Fibroblast of skin of back (primary cell): ENCODE data around the gene NUDT14.

Source experiments
- DNase-seq: peaks from one replicate; pipeline ENCODE4 v3.0.0-alpha.2; 2013

The NUDT14 gene

DNA sequence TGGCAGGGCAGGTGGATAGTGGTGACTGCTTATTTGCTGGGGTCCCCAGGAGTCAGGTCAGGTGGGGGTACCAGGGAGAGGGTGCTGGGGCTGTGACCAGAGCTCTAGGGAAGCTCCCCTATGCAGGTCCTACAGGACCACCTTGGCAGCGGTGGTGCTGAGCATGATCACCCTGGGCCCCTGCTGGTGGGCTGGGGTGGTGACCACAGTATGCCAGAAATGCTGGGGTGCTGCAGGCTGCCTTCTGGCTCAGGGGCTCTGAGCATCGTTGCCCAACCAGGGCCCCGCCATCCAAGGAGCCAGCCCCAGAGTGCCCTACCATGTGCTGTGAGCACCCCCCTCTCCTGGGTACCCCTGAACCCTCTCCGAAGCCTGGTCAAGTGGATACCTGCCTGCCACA, 17.5 kb upstream of the NUDT14 start:
- DNase-seq = no peak

DNA sequence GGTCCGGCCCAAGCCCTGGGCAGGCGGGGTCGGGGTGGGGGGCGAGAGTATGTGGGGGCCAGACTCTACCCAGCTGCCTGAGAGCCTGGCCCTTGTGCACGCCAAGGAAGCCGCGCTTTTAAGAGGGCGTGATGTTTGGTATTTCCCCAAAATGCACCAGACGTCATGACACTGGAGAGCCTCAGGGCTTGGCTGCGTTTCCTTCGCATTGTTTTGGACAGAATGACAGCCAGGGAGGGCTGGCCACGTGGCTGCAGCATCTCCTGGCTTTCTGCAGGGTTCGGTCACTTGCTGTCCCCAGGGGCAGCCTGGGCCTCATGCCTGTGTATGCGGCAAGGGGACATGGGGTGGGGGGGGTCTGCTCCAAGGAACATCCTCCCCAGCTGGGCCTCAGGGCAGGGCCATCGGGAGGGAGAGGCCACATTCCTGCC, 16.1 kb upstream of the NUDT14 start:
- peak; percentile 38 for DNase-seq

DNA sequence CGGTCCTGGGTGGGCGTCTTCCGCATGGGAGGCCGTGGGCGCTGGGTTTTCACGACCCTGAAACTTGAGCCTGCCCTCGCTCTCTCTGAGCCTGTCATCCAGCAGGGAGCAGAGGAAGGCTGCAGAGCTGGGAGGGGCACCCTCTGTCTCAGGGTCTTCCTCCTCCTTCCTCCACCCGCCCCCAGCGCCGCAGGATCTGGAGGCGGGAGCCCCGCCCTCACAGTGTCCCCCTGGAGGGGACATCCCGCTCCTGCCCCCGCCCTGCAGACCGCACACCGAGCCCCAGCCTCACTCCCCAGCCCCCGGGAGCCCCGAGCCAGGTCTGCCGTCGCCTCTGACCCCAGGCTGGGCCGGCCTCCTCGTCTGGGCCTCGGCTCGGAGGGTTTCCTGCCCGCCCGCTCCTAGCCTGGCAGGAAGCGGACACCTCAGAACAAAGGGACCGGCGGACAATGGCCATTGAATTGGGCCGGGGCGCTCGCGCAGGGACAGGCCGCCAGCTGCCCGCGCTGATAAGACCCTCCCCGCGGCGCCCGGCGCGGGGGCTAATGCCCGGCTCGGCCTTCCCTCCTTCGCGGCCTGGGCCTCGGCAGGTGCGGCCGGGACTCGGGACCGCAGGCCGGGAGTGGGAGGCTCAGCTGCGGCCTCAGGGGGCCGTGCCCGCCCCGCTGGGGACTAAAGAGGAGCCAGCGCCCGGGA, 15.3 kb upstream of the NUDT14 start:
- DNase-seq = no peak

DNA sequence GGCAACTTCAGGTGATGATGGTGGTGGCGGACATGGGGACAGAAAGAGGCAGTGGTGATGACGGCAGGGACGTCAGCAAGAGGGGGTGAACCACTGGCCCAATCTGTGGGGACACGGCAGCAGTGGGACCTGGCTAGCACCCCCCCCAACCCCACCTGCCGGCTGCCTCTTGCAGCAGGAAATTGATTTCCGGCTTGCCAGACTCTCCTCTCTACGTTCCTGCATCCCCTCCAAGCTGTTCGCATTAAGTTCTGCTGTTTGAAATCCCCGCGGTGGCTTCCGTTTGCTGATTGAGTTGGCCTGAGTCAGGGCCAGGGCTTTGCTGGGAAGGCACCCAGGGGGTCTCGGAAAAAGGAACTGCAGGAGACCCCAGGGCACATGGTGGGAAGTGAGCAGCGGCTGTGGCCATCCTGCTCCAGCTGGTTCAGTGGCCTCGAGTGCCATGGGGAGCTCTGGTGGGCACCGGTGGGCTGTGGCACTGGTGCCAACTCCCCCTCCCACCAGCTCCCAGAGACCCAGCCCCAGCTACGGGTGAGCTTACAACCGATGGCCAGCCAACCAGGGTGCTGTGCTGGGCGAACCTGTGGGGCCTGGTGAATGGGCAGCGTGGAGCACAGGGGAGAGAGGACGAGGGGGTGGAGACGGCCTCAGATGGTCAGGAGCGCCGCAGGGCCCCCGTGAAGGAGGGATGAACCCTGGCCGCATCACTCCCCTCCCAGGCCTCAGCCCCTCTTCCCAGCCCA, 14.6 kb upstream of the NUDT14 start:
- no peak for DNase-seq

DNA sequence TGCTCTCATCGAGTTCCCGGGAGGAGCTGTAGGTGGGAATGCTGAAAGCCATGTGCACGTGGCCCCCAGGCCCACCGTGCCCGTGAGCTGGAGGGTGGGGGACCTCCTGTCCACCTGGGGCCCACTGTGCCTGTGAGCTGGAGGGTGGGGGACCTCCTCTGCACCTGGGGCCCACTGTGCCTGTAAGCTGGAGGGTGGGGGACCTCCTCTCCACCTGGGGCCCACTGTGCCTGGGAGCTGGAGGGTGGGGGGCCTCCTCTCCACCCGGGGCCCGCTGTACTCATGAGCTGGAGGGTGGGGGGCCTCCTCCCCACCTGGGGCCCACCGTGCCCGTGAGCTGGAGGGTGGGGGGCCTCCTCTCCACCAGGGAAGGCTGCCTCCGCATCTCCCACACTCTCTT, 13.9 kb upstream of the NUDT14 start:
- no peak for DNase-seq

DNA sequence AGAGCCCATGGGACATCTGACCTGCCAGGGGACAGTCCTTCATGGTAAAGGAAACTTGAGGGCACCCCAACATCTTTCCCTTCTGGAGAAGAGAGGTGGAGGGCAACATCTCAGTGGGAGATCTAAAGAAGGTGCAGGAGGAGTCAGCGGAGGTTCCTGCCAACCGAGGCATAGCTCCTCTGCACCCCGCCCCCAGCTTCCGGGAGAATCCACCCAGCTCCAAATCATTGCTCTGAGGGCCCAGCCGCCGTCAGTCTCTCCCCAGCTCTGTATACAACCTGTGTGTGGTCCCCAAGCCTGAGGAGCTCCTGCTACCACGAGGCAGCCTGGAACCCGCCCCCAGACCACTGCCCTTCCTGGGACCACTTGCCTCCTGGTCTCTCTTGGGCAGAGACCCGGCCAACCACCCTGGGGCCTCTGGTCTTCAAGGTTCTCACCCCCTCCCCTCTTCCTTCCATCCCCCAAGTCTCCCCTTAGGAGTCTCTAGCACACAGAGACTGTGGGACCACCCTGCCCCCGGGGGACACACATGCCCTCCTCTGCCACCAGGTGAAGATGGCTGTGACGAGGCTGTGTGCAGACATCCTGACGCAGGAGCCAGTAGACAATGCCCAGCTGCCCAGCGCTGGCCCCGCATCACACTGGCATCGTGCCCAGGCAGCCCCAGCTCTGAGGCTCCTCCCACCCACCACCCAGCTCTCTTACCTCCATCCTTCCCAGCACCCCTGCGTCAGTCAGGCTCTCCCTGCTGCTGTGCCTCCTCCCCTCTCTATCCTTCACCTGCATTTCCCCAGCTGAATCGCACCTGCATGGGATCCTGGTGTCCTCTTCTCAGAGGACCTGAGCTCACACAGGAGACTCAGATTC, 13.0 kb upstream of the NUDT14 start:
- no peak for DNase-seq

DNA sequence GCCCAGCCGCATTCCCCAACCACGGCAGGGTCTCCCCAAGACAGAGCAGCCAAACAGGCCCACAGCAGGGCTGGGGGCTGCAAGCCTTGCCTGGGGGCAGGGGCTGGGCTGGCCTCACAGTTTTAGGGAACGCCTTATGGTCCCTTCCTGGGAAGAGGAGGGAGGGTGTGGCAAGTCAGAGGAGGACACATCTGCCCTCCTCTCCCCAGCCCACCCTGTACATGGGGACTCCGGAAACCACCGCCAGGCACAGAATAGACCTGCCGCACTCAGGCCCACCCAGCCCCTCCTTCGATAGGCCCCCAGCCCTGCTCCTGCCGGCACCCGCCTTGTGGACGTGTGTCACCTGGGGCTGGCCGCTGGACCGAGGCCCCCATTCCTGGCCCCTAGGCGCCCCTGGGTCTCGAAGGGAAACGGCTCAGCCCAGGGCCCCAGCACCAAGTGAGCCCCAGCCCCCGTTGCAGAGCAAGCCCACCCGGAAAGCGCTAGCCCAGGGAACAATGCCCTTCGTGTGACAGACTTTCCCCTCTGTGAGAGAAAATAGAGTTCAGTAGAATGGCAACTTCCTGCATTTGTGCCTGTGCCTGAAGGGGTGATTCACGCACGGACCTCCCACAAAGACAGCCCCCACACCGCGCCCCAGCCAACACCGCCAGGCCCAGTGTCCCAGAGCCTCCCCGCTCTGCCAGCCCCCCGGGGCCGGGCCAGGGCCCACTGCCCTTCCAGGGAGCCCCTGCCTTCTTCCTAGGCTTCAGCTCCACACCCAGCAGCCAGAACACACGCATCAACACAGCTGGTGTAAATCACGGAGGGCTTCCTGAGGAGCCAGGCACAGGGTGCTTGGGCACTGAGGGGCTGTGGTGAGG, 12.0 kb upstream of the NUDT14 start:
- DNase-seq = peak; percentile 50

DNA sequence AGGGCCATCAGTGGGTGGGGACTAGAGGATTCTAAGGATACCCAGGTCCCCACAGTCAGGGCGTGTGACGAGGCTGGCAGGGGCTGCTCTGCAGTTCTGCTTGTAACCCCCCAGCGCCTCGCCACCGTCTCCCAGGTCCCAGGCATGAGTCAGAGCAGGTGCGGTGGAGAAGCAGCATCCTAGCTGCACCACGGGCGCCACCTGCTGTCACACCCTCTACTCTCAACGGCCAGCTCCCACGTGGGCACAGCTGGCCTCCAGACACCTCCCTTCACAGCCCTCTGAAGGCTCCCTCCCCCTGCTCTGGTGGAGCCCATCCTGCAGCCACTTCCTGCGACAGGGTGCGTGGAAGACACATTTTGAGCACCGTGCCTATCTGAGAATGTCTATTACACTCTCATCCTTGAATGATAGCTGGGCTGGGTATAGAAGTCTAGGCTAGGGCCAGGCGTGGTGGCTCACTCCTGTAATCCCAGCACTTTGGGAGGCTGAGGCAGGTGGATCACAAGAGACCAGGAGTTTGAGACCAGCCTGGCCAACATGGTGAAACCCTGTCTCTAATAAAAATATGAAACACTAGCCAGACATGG, 6.9 kb upstream of the NUDT14 start:
- no peak for DNase-seq

DNA sequence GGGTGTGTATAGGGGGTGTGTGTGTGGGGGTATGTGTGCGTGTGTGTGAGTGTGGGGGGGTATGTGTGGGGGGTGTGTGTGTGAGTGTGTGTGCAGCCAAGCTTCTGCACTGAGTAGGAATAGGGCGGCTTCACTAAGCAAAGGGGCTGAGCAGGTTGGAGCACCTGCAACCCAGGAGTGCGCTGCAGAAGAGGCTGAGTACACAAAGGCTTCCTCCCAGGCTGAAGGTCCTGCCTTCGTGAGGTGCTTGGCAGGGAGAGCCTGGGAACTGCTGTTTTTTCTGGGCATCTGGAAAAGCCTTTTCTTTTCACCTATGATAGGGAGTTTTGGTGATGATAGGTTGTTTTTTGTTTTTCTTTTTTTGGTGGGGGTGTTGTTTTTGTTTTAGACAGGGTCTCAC, 6.0 kb upstream of the NUDT14 start:
- DNase-seq = no peak

DNA sequence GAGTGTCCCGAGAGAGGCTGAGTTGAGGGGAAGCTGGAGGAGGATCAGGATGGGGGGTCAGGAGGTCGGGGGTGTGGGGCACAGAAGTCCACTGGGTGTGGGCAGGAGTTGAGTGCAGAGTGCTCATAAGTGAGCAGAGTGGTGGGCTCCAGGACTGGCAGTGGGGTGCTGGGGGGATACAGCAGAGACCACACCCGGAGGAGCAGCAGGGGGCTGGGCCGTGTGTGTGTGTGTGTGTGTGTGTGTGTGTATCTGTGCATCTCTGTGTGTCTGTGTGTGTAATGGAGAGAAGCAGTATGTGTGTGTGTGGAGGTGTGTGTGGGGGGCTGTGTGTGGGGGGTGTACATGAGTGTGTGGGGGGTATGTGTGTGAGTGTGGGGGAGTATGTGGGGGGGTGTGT, 4.9 kb upstream of the NUDT14 start:
- no peak for DNase-seq

DNA sequence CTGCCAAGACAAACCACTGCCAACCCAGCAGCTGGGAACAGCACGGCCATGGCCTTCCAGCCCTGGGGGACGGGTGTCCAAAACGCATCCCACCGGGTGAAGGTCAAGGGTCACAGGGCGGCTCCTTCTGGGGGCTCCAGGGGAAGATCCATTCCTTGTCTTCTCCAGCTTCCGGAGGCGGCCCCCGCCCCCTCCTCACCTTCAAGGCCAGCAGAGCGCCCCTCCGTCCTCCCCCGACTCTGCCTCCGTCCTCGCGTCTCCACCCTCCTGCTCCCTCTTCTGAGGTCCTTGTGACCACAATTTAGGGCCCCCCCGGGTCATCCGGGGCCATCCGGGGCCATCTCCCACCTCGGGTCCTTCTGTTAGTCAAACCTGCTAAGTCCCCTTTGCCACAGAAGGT, 3.9 kb upstream of the NUDT14 start:
- DNase-seq = no peak

DNA sequence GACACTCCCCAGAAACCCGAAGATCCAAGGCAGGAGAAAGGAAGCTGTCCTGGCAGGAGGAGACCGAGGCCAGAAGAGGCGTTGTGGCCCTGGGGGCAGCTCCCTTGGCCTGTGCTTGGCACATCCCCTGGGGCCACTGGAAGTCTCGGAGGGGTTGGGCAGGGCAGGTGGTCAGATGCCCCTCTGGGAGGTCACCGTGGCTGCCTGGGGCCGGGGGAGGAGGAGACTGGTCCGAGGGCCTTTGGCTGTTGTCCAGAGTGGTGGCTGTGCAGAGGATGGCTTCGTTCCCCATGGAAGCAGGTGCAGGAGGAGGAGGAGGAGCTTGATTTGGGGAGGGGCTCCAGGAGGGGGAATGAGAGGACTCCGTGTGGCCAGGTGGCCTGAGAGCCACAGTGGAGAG, 3.3 kb upstream of the NUDT14 start:
- no peak for DNase-seq

DNA sequence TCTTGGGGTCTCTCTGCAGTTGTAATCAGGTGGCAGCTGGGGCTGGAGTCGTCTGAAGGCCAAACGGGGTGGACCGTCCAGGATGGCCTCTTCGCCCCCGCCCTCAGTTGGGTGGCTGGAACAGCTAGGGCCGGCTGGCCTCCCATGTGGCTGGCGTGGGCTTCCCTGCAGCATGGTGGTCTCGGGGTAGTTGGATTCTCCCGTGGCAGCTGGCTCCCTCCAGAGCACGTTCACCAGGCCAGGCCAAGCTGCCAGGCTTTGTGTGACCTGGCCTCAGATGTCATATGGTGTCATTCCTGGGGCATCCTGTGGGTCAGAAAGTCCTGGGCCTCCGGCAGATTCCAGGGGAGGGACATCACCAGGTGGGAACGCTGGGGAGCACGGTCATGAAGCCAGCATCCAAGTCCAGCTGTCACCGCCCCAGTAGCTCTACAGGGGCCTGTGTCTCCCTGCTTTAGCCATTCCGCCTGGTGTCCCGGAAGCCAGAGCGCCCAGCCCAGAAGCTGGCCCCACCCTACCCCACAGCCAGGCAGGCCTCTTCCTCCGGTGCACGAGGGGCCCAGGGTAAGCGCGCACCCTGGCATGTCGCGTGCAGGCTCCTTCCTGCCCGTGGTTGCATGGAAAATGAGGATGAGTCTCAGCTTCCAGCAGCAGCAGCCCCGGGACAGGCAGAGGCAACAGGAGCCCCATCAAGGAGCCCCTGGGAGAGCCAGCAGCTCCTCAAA, 1.3 kb upstream of the NUDT14 start:
- no peak for DNase-seq

DNA sequence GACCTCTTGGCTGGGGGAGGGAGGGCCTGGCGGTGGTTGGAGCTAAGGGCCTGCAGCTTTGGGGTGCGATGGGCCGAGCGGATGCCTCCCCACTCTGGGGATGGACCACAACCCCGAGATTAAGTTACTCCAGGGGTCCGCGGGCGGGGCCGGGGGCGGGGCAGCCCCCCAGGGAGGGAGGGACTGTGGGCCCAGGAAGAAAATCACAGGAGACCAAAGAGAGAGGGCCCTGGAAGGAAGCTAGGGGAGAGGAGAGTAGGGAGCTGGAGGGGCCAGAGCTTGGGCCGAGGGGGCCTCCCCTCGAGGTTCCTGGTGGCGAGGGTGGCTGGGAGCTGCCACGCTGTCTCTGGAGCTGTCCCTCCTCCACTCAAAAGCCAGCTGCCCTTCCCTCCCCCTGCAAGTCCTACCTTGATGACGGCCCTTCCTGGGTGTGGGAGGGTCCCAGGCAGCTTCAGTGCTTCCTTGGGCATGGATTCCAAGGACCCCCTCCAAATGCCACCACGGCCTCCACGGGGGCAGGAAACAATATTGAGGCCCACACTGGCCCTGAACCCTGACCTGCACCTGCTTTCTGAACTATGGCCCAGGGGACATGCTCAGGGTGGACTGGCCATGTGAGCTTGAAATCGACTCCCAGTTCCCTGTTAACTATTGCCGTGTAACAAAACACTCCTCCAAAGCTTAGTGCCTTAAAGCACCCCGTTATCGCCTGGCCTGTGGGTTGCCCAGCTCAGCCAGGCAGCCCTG, 610 bp upstream of the NUDT14 start:
- DNase-seq = no peak

DNA sequence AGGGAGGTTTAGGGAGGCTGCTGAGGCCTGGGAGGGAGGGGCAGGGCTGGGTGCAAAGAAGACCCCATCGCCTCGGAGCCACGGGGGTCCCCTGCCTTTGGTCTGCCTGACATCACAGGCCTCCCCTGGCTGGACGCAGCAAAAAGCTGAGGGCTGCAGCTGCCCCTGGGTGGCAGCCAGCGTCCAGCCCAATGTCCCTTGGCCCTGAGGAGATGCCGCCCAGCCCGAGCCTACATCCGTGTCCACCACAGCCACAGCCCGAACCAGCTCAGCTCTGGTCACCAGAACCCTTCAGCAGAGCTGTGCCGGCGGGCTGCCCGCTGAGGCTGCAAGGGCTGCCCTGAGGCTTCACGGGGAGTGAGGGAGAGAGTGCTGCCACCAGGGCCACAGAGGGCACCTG, 1.9 kb downstream of the NUDT14 start:
- no peak for DNase-seq

DNA sequence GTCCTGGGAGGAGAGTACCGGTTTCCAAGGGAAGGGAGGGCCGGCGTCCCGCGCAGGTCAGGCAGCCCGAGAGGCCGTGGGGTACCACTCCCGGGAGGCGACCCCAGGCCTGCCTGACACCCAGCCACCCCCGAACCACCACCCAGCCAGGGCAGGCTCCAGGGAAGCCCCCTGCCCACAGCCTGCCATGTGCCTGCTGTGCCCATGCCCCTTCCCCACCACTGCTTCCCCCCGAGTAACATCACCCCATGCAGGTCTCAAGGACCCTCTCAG, 2.3 kb downstream of the NUDT14 start:
- no peak for DNase-seq

DNA sequence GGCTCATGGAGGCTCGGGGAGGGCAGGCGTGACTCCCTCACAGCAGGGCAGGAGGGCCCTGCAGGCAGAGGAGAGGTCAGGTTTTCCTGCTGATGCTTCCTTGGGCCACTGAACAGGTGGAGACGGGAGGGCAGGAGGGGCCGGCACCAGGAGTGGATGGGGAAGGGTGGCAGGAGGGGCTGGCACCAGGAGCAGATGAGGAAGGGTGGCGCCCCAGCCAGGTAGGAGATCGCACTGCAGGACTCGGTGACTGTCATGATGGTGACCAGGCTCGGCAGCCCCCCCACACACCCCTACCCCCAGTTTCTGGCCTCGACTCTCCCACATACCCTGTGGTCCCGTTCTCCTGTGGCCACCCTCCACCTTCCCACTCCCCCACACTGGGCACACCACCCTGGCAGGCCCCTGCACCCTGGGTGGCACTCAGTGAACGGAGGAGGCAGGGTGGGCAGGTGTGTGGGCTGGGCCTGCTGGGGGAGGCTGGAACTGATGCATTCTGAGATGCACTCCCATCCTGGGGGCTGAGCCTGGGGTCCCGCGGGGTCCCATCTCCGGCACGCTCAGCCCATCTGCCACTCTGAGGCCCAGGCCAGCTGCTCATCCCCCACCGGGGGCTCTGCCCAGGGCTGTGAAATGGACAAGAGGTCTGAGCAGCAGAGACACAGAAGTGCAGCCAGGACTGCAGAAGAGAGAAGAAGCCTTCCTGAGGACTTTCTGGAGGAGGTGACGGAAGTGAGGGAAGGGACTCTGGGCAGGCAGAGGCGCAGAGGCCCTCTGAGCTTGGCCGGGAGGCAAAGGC, 2.8 kb downstream of the NUDT14 start:
- no peak for DNase-seq

DNA sequence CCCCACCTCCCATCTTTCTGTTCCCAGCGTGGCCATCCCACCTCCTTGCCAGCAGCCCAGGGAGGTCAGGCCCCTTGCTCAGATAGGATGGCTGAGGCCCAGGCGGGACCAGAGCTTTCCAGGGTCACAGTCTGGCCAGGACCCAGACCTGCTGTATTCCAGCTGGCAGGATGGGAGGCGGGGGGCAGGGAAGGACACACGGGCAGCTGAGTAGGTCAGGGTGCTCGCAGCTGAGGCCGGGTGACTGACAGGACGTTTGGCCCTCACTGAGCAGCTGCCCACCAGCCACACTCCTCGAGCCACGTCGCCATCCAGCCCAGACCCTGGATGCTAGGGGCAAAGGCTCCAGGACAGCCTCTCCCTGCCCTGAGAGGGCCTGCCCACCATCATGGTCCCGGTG, 4.0 kb downstream of the NUDT14 start:
- no peak for DNase-seq

DNA sequence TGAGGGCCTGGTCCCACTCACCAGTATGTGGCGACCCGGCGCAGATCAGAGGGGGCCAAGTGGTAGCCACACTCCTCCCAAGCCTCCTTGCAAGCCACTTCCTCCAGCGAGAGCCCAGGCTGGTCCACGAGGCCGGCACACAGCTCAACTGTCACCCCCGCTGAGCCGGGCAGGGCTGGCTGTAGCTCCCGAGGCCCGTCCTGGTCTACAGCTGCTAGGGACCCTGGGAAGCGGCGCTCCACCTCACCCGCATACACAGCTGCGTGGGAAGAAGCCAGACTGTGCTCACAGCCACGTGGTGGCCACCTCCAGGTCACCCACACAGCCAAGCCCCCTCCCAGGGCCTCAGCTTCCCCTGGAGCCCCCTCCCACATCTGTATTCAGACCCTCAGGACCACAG, 4.6 kb downstream of the NUDT14 start:
- no peak for DNase-seq
